AG04449 (cell line): Measurements from ENCODE around the gene SCFD1.

Source experiments
- CTCF ChIA-PET: fragments of 350-600 bp; formaldehyde crosslinking; extraction: SDS; loops from one replicate; lab custom pipeline; 2021; ENCODE audit warnings: antibody characterized with exemption; lab: Yijun Ruan, JAX
- POLR2A ChIA-PET: fragments of 400-600, 350-600 bp; formaldehyde crosslinking; extraction: SDS; loops from one replicate; lab custom pipeline; 2020; ENCODE audit warnings: antibody characterized with exemption, inconsistent platforms; lab: Yijun Ruan, JAX
- DNase-seq: peaks from one replicate; pipeline ENCODE4 v3.0.0-alpha.2; 2010; ENCODE audit warnings: low read depth, low spot score
- H3K4me3 ChIP-seq: 2 replicates; pipeline ENCODE4 v1.5.1; 2011; ENCODE audit warnings: low read depth, mild to moderate bottlenecking, control low read depth, low read length
- CTCF ChIP-seq: IDR thresholded peaks from one replicate; pipeline ENCODE4 v1.5.1; 2011; ENCODE audit warnings: mild to moderate bottlenecking, moderate library complexity, low read length, control low read depth, inconsistent platforms; ENCODE audit not compliant: insufficient read depth; ENCODE audit errors: missing control alignments

Gene SCFD1

GRCh38 chr14:30691751-30692398 lies 69.8 kb downstream of the SCFD1 start:
- POLR2A ChIA-PET, result no interaction called here
- no peak for DNase-seq
- CTCF ChIA-PET, result no interaction called here
- TF ChIP-seq CTCF, result no peak
- no peak overlapping the region for H3K4me3 ChIP-seq

- ChIA-PET POLR2A (no interaction called here), CTCF (interaction anchor here (1.1 kb wide), 1 partner anchor 10 kb away, joined by 4 read pairs; no protein-coding TSS in a partner anchor)
- no peak for TF ChIP-seq CTCF
- no peak for DNase-seq
- H3K4me3 ChIP-seq, result no peak overlapping the region
These were observed 70.5 kb downstream of the SCFD1 start for GRCh38 chr14:30692669-30693068.

GRCh38 chr14:30698463-30698862 lies 76.3 kb downstream of the SCFD1 start:
- no peak overlapping the region for H3K4me3 ChIP-seq
- CTCF ChIA-PET, result no interaction called here
- POLR2A ChIA-PET, result no interaction called here
- DNase-seq, result no peak
- no peak for TF ChIP-seq CTCF

- no peak for DNase-seq
- no peak for TF ChIP-seq CTCF
- ChIA-PET POLR2A (no interaction called here), CTCF (interaction anchor here (1.5 to 2.4 kb wide), 2 partner anchors 10 to 49 kb away, joined by 5 to 8 read pairs; no protein-coding TSS in a partner anchor)
- H3K4me3 ChIP-seq, result no peak overlapping the region
These were observed 84.6 kb downstream of the SCFD1 start for GRCh38 chr14:30706704-30707103.

- H3K4me3 ChIP-seq, result no peak overlapping the region
- no peak for DNase-seq
- ChIA-PET POLR2A (no interaction called here), CTCF (interaction anchor here (1.1 kb wide), 1 partner anchor 17 kb away, joined by 3 read pairs; no protein-coding TSS in a partner anchor)
- no peak for TF ChIP-seq CTCF
These were observed 86.0 kb downstream of the SCFD1 start for GRCh38 chr14:30708157-30708556.

GRCh38 chr14:30709201-30709600 lies 87.1 kb downstream of the SCFD1 start:
- CTCF ChIA-PET, result no interaction called here
- no peak for DNase-seq
- no peak for TF ChIP-seq CTCF
- no peak overlapping the region for H3K4me3 ChIP-seq
- POLR2A ChIA-PET, result no interaction called here
